B cell (primary cell): Measurements from ENCODE around the gene PPP1R26.
"Not testable (repeated sequence)": the region's sequence is repeated elsewhere in the genome, so short reads cannot be mapped to it uniquely, and the experiment has no call there.

Source experiments
- CTCF ChIP-seq: fragments of 200-600 bp; IDR thresholded peaks from one replicate; pipeline ENCODE4 v1.8.0; 2022; ENCODE audit warnings: antibody characterized with exemption, mild to moderate bottlenecking
- EZH2 ChIP-seq: IDR thresholded peaks from 2 replicates; pipeline ENCODE4 v1.6.1; 2012; ENCODE audit warnings: borderline replicate concordance, low read depth, mild to moderate bottlenecking, moderate library complexity, low read length; ENCODE audit not compliant: insufficient read depth, poor library complexity, severe bottlenecking

GRCh38 chr9:135437696-135438095 lies 41.9 kb upstream of the PPP1R26 start:
- not testable (repeated sequence) for TF ChIP-seq CTCF, EZH2
